Mesenchymal stem cell (in vitro differentiated cells and primary cell): Measurements from ENCODE around the gene OR2M2.

ENCODE experiments used
- DNase-seq: peaks from one replicate; pipeline ENCODE4 v3.0.0-alpha.2; 2013
- H2AFZ ChIP-seq: one replicate; pipeline ENCODE4 v1.6.1; 2013; ENCODE audit warnings: low read depth, mild to moderate bottlenecking, control low read depth, inconsistent platforms, low read length, moderate library complexity
- H2AK5ac ChIP-seq: 2 replicates; pipeline ENCODE4 v1.6.1; 2013; ENCODE audit warnings: low read length, moderate library complexity, mild to moderate bottlenecking, inconsistent platforms; ENCODE audit not compliant: severe bottlenecking
- H2BK120ac ChIP-seq: one replicate; pipeline ENCODE4 v1.6.1; 2013; ENCODE audit warnings: low read depth, mild to moderate bottlenecking, inconsistent platforms, low read length, moderate library complexity
- H2BK12ac ChIP-seq, 2 experiments: one replicate each; pipeline ENCODE4 v1.6.1; 2013; ENCODE audit warnings: inconsistent platforms in 2 of 2, low read length in 2 of 2, mild to moderate bottlenecking in 2 of 2, moderate library complexity in 2 of 2, control low read depth in 1 of 2
- H2BK15ac ChIP-seq: one replicate; pipeline ENCODE4 v1.6.1; 2013; ENCODE audit warnings: mild to moderate bottlenecking, low read depth, inconsistent platforms; ENCODE audit not compliant: poor library complexity, severe bottlenecking
- H2BK5ac ChIP-seq: 2 replicates; pipeline ENCODE4 v1.6.1; 2013; ENCODE audit warnings: low read depth, mild to moderate bottlenecking, low read length, control low read depth, inconsistent platforms; ENCODE audit not compliant: poor library complexity, severe bottlenecking
- H3K14ac ChIP-seq, 2 experiments: one replicate each; pipeline ENCODE4 v1.6.1; 2013; ENCODE audit warnings: inconsistent platforms in 2 of 2, low read length in 2 of 2, control low read depth in 1 of 2, mild to moderate bottlenecking in 1 of 2, moderate library complexity in 1 of 2
- H3K18ac ChIP-seq, 2 experiments: one replicate each; pipeline ENCODE4 v1.6.1; 2013; ENCODE audit warnings: inconsistent platforms in 2 of 2, low read length in 2 of 2, control low read depth in 1 of 2, low read depth in 1 of 2, mild to moderate bottlenecking in 1 of 2
- H3K23ac ChIP-seq, 2 experiments: one replicate each; pipeline ENCODE4 v1.6.1; 2013; ENCODE audit warnings: inconsistent platforms in 2 of 2, low read length in 2 of 2, mild to moderate bottlenecking in 2 of 2, moderate library complexity in 2 of 2, control low read depth in 1 of 2
- H3K27ac ChIP-seq: 2 replicates; pipeline ENCODE4 v1.5.1; 2013; ENCODE audit warnings: mild to moderate bottlenecking, moderate library complexity, low read length, control low read depth, inconsistent platforms; ENCODE audit not compliant: poor library complexity, severe bottlenecking
- H3K27me3 ChIP-seq, 2 experiments: 2 replicates each; pipeline versions ENCODE4 v1.6.1 to v1.7.0; 2013; ENCODE audit warnings: low read length in 2 of 2, mild to moderate bottlenecking in 2 of 2, moderate library complexity in 2 of 2, control low read depth in 1 of 2, inconsistent platforms in 1 of 2; ENCODE audit not compliant: control insufficient read depth in 1 of 2, insufficient read depth in 1 of 2
- H3K36me3 ChIP-seq, 2 experiments: 2 replicates each; pipeline versions ENCODE4 v1.6.1 to v1.7.0; 2013; ENCODE audit warnings: low read length in 2 of 2, control low read depth in 1 of 2, inconsistent platforms in 1 of 2, low read depth in 1 of 2, mild to moderate bottlenecking in 1 of 2; ENCODE audit not compliant: insufficient read depth in 2 of 2, control insufficient read depth in 1 of 2
- H3K4ac ChIP-seq, 2 experiments: one replicate each; pipeline ENCODE4 v1.6.1; 2013; ENCODE audit warnings: inconsistent platforms in 2 of 2, low read length in 2 of 2, mild to moderate bottlenecking in 2 of 2, moderate library complexity in 2 of 2, control low read depth in 1 of 2, low read depth in 1 of 2
- H3K4me1 ChIP-seq: 2 replicates; pipeline ENCODE4 v1.6.1; 2013; ENCODE audit warnings: low read depth, low read length, control low read depth; ENCODE audit not compliant: control insufficient read depth, insufficient read depth
- H3K4me2 ChIP-seq: 2 replicates; pipeline ENCODE4 v1.6.1; 2013; ENCODE audit warnings: low read length, mild to moderate bottlenecking, inconsistent platforms; ENCODE audit not compliant: poor library complexity, severe bottlenecking
- H3K4me3 ChIP-seq, 2 experiments: 2 replicates each; pipeline versions ENCODE4 v1.5.1 to v1.7.0; 2013; ENCODE audit warnings: low read length in 2 of 2, mild to moderate bottlenecking in 2 of 2, control low read depth in 1 of 2, low read depth in 1 of 2; ENCODE audit not compliant: insufficient read depth in 1 of 2
- H3K79me1 ChIP-seq: replicated peaks from 2 replicates; pipeline ENCODE4 v1.6.1; 2013; ENCODE audit warnings: mild to moderate bottlenecking, control low read depth, low read length, inconsistent platforms; ENCODE audit not compliant: poor library complexity, severe bottlenecking
- H3K9ac ChIP-seq: 2 replicates; pipeline ENCODE4 v1.7.0; 2013; ENCODE audit warnings: mild to moderate bottlenecking, low read length, moderate library complexity
- H3K9me3 ChIP-seq: 2 replicates; pipeline ENCODE4 v1.7.0; 2013; ENCODE audit warnings: mild to moderate bottlenecking, low read length; ENCODE audit not compliant: control insufficient read depth
- H4K8ac ChIP-seq: one replicate; pipeline ENCODE4 v1.6.1; 2013; ENCODE audit warnings: inconsistent platforms, mild to moderate bottlenecking, low read length, moderate library complexity
- H4K91ac ChIP-seq: one replicate; pipeline ENCODE4 v1.6.1; 2013; ENCODE audit warnings: mild to moderate bottlenecking, low read length, inconsistent platforms
- WGBS: methylation state at CpG from one replicate; pipeline ENCODE4 v1.1.7; 2013; ENCODE audit warnings: mixed read lengths; 5-methylcytosine and 5-hydroxymethylcytosine counted together

The OR2M2 gene

GRCh38 chr1:248187363-248187762 is 12.7 kb downstream of the OR2M2 start:
- Histone ChIP-seq H3K4me1 (no peaks in the 10 kb centered on the region), H3K9ac (no peak overlapping the region), H4K8ac (no peak overlapping the region), H3K23ac (no peak overlapping the region), H3K9me3 (peaks cover 17% of the 10 kb centered on the region), H3K4ac (no peak overlapping the region), H3K27me3 (no peaks in the 10 kb centered on the region), H2AFZ (no peak overlapping the region), H3K14ac (no peak overlapping the region), H2BK15ac (no peak overlapping the region), H2BK120ac (no peak overlapping the region), H2AK5ac (no peak overlapping the region), H3K79me1 (no peaks in the 10 kb centered on the region), H3K4me2 (no peak overlapping the region), H4K91ac (no peak overlapping the region), H3K27ac (no peak overlapping the region), H3K18ac (no peak overlapping the region), H2BK12ac (no peak overlapping the region), H2BK5ac (no peak overlapping the region), H3K36me3 (no peaks in the 10 kb centered on the region), H3K4me3 (no peak overlapping the region)
- WGBS, result 52% methylated on average over 3 of the region's 3 CpGs
- DNase-seq, result no peak

GRCh38 chr1:248189026-248189425 is 14.4 kb downstream of the OR2M2 start:
- no peak overlapping the region for H2BK120ac ChIP-seq
- no peak overlapping the region for H2AFZ ChIP-seq
- no peak overlapping the region for H4K8ac ChIP-seq
- H3K4me3 ChIP-seq, result no peak overlapping the region
- no peak overlapping the region for H3K14ac ChIP-seq
- peaks cover 17% of the 10 kb centered on the region for H3K9me3 ChIP-seq
- 83% methylated on average over 10 of the region's 11 CpGs for WGBS
- no peaks in the 10 kb centered on the region for H3K4me1 ChIP-seq
- H3K4me2 ChIP-seq, result no peak overlapping the region
- no peak overlapping the region for H2AK5ac ChIP-seq
- no peak overlapping the region for H2BK15ac ChIP-seq
- H3K79me1 ChIP-seq, result no peaks in the 10 kb centered on the region
- H2BK12ac ChIP-seq, result no peak overlapping the region
- H3K27ac ChIP-seq, result no peak overlapping the region
- H2BK5ac ChIP-seq, result no peak overlapping the region
- no peaks in the 10 kb centered on the region for H3K36me3 ChIP-seq
- H3K4ac ChIP-seq, result no peak overlapping the region
- no peak overlapping the region for H3K18ac ChIP-seq
- no peaks in the 10 kb centered on the region for H3K27me3 ChIP-seq
- H3K9ac ChIP-seq, result no peak overlapping the region
- no peak for DNase-seq
- no peak overlapping the region for H3K23ac ChIP-seq
- no peak overlapping the region for H4K91ac ChIP-seq

GRCh38 chr1:248194117-248194516 is 19.5 kb downstream of the OR2M2 start:
- WGBS, result 20% methylated on average over 1 of the region's 1 CpG
- Histone ChIP-seq H3K23ac (no peak overlapping the region), H3K27ac (no peak overlapping the region), H3K9me3 (peaks cover 29% of the 10 kb centered on the region), H3K9ac (no peak overlapping the region), H2AFZ (no peak overlapping the region), H3K79me1 (no peaks in the 10 kb centered on the region), H4K8ac (no peak overlapping the region), H2AK5ac (no peak overlapping the region), H3K4me1 (no peaks in the 10 kb centered on the region), H2BK15ac (no peak overlapping the region), H3K14ac (no peak overlapping the region), H3K18ac (no peak overlapping the region), H3K4ac (no peak overlapping the region), H4K91ac (no peak overlapping the region), H2BK120ac (no peak overlapping the region), H3K36me3 (no peaks in the 10 kb centered on the region), H3K27me3 (no peaks in the 10 kb centered on the region), H3K4me2 (no peak overlapping the region), H3K4me3 (no peak overlapping the region), H2BK5ac (no peak overlapping the region), H2BK12ac (no peak overlapping the region)
- no peak for DNase-seq

- no peak for DNase-seq
- Histone ChIP-seq H2BK12ac (no peak within 1 kb of the TSS), H2BK5ac (no peak within 1 kb of the TSS), H3K4me3 (no peak within 1 kb of the TSS), H3K14ac (no peak within 1 kb of the TSS), H3K36me3 (no peaks in the 10 kb centered on the region), H3K27ac (no peak within 1 kb of the TSS), H2AFZ (no peak within 1 kb of the TSS), H3K23ac (no peak within 1 kb of the TSS), H2AK5ac (no peak within 1 kb of the TSS), H2BK15ac (no peak within 1 kb of the TSS), H3K4me2 (no peak within 1 kb of the TSS), H4K8ac (no peak within 1 kb of the TSS), H3K9me3 (peaks cover 26% of the 10 kb centered on the region), H3K18ac (no peak within 1 kb of the TSS), H3K9ac (no peak within 1 kb of the TSS), H3K79me1 (no peaks in the 10 kb centered on the region), H3K4me1 (no peaks in the 10 kb centered on the region), H2BK120ac (no peak within 1 kb of the TSS), H4K91ac (no peak within 1 kb of the TSS), H3K27me3 (no peaks in the 10 kb centered on the region), H3K4ac (no peak within 1 kb of the TSS)
- WGBS, result 47% methylated on average over 2 of the region's 4 CpGs
Measured at GRCh38 chr1:248196965-248197364, 22.3 kb downstream of the OR2M2 start, which contains the start of gene OR2M3. TSS of gene OR2M3 (plus strand) at chr1:248197265. CDS start at chr1:248203068, 5,803 bp downstream.
